Naive B cell (primary cell): ENCODE results near the gene KLK12. TPM values are rescaled to one million over a fixed set of nuclear protein-coding genes. Genes with fewer than 3 reads are reported as not detected.

ENCODE experiments used
- ATAC-seq, 2 donors: fragments of 150-1000 bp; cut with Tn5 transposase; 2 replicates each; pipeline ENCODE4 v1.10.0; 2021; ENCODE audit warnings: low read depth in 2 of 2, mild to moderate bottlenecking in 2 of 2, moderate library complexity in 2 of 2
- DNase-seq: peaks from one replicate; pipeline ENCODE4 v3.0.0; 2022
- H3K27ac Mint-ChIP-seq, 6 donors: one replicate each; pipeline ENCODE4 v1.8.0; 2020 to 2022; ENCODE audit warnings: mild to moderate bottlenecking in 6 of 6, mixed read lengths in 6 of 6, moderate library complexity in 5 of 6, inconsistent platforms in 2 of 6
- H3K27me3 Mint-ChIP-seq, 3 donors: one replicate each; pipeline ENCODE4 v1.8.0; 2021 to 2022; ENCODE audit warnings: mixed read lengths in 3 of 3, mild to moderate bottlenecking in 1 of 3
- H3K36me3 Mint-ChIP-seq, 2 donors: one replicate each; pipeline ENCODE4 v1.8.0; 2020 to 2022; ENCODE audit warnings: mixed read lengths in 2 of 2, inconsistent platforms in 1 of 2, mild to moderate bottlenecking in 1 of 2
- H3K4me1 Mint-ChIP-seq, 3 donors: one replicate each; pipeline ENCODE4 v1.8.0; 2020 to 2022; ENCODE audit warnings: mixed read lengths in 3 of 3, inconsistent platforms in 1 of 3, mild to moderate bottlenecking in 1 of 3, moderate library complexity in 1 of 3
- H3K4me3 Mint-ChIP-seq, 8 donors: one replicate each; pipeline ENCODE4 v1.8.0; 2020 to 2022; ENCODE audit warnings: mild to moderate bottlenecking in 8 of 8, mixed read lengths in 8 of 8, moderate library complexity in 8 of 8, inconsistent platforms in 2 of 8
- H3K9me3 Mint-ChIP-seq, 7 donors: one replicate each; pipeline ENCODE4 v1.8.0; 2020 to 2022; ENCODE audit warnings: mixed read lengths in 7 of 7, mild to moderate bottlenecking in 5 of 7, inconsistent platforms in 2 of 7, moderate library complexity in 1 of 7
- polyA plus RNA-seq, 6 donors: library from polyadenylated mRNA; unstranded; fragments of 300-500 nt; fragmentation: Illumina TruSeq; gene quantifications; one replicate each; pipeline ENCODE4 v1.2.3, GENCODE V29; 2021; ENCODE audit warnings: low read depth in 6 of 6

The KLK12 gene
- polyA plus RNA-seq, 6 donors from 2014 or later = not detected

- H3K27ac Mint-ChIP-seq = no peak overlapping the region
- H3K36me3 Mint-ChIP-seq = peaks cover 0 to 19% of the 10 kb centered on the region in 2 donors
- H3K4me3 Mint-ChIP-seq = no peak overlapping the region
- H3K27me3 Mint-ChIP-seq = peaks cover 39 to 86% (median 70%) of the 10 kb centered on the region in 3 donors
- ATAC-seq (no peak), DNase-seq (no peak)
- peaks cover 0 to 8% (median 2%) of the 10 kb centered on the region in 7 donors for H3K9me3 Mint-ChIP-seq
- peaks cover 19 to 26% (median 20%) of the 10 kb centered on the region in 3 donors for H3K4me1 Mint-ChIP-seq
Measured at GRCh38 chr19:51020988-51021651, 13.7 kb downstream of the KLK12 start.

- ATAC-seq (no peak), DNase-seq (no peak)
- Mint-ChIP-seq H3K9me3 (peaks cover 0 to 12% (median 3%) of the 10 kb centered on the region in 7 donors), H3K27ac (no peak within 1 kb of the TSS), H3K4me1 (peaks cover 20 to 29% (median 26%) of the 10 kb centered on the region in 3 donors), H3K36me3 (peaks cover 0 to 31% of the 10 kb centered on the region in 2 donors), H3K4me3 (peak within 1 kb of the TSS in 5 of 8 donors; percentile 45 to 87 (median 62)), H3K27me3 (peaks cover 38 to 86% (median 74%) of the 10 kb centered on the region in 3 donors)
Measured at GRCh38 chr19:51019544-51019925, 15.3 kb downstream of the KLK12 start, which contains the start of gene KLK10. Gene KLK10, minus strand, starts transcription at chr19:51019709. Its CDS starts 579 bp downstream, at chr19:51019130.

DNA sequence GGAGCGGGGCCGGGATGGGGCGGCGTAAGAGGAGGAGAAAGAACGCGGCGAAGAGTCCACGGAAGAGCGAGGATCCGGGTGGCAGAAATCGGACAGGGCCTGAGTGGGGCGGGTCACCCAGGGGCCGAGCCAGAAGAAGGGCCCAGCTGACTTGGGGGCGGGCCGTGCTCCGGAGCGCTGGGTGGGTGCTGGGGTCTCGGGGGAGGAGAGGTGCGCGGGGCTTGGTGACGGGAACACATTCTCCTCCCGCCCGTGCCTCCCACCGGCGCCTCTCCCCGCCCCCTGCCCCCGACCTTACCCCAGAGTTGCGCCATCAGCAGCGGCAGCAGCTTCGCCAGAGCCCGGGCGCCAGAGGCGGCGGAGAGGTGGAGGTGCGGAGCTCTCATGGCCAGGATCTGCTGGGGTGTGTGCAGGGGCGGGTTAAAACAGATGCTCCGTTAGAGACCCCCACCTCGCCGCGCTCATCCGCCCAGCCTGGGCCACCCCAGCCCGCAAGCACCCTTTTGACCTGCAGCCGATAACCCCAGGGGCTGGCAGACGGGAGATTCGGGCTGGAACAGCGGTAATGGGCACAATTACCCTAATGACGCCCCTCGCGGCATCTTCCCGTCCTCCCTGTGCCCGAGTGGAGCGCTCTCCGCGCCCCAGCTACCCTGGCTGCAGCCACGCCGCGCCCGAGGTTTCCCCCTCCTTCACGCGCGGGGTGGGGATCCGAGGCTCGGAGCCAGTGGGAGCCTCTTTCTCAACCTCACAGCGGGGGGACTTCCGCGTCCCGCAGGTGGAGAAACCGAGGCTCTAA lies 15.9 kb downstream of the KLK12 start:
- H3K27ac Mint-ChIP-seq = no peak overlapping the region
- ATAC-seq (no peak), DNase-seq (no peak)

DNA sequence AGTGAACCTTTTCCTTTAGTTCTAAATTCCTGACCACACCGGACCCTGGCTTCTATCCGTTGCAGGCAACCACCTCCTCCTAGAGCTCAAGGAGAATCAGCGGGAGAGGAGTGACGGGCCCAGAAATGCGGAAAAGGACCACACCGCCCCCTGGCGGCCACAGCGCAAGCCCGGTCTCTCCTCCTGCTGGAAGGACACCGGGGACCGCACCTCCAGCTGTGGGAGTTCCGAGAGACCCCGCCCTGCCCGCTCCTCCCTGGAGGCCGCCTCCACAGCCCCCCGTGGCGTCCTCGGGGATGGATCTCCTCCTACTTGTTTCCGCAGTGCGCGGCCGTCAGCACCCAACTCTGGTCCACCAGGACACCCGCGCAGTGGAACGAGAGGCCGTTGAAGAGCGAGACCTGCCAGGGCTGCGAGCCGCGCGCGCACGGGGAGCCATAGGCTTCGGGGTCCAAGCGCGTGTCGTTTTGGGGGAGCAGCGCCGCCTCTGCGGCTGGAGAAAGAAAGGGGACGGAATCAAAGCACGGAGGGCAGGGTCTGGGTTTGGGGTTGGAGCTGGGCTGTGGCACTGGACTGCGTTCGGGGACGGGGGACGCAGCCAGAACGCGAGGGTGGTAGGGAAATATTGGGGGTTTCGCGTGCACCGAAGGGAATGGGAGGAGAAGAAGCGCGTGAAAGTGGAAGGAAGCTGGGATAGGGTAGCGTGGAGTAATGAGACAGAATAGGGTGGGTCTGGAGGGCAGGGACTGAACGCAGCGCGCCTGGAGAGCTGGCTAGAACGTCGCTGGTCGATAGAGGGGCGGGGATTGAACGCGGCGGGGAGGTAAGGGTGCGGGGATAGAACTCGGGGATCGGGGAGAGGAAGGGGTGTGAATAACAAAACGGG lies 17.8 kb downstream of the KLK12 start:
- peak overlapping the region in 1 of 6 donors; percentile 22 for H3K27ac Mint-ChIP-seq
- ATAC-seq = no peak
- H3K27me3 Mint-ChIP-seq = peaks cover 53 to 87% (median 67%) of the 10 kb centered on the region in 3 donors
- H3K9me3 Mint-ChIP-seq = peaks cover 0 to 11% (median 4%) of the 10 kb centered on the region in 7 donors
- H3K36me3 Mint-ChIP-seq = peaks cover 0 to 35% of the 10 kb centered on the region in 2 donors
- peaks cover 20 to 32% (median 26%) of the 10 kb centered on the region in 3 donors for H3K4me1 Mint-ChIP-seq
- no peak for DNase-seq
- peak overlapping the region in 5 of 8 donors; percentile 22 to 84 (median 53) for H3K4me3 Mint-ChIP-seq

More for the DNA sequence above, 15.9 kb downstream of the KLK12 start:
- peaks cover 44 to 87% (median 74%) of the 10 kb centered on the region in 3 donors for H3K27me3 Mint-ChIP-seq
- peaks cover 20 to 32% (median 26%) of the 10 kb centered on the region in 3 donors for H3K4me1 Mint-ChIP-seq
- peaks cover 0 to 35% of the 10 kb centered on the region in 2 donors for H3K36me3 Mint-ChIP-seq
- peak overlapping the region in 5 of 8 donors; percentile 45 to 87 (median 62) for H3K4me3 Mint-ChIP-seq
- peaks cover 0 to 12% (median 3%) of the 10 kb centered on the region in 7 donors for H3K9me3 Mint-ChIP-seq

- peaks cover 20 to 32% (median 26%) of the 10 kb centered on the region in 3 donors for H3K4me1 Mint-ChIP-seq
- H3K9me3 Mint-ChIP-seq = peaks cover 0 to 11% (median 4%) of the 10 kb centered on the region in 7 donors
- ATAC-seq (no peak), DNase-seq (no peak)
- H3K27ac Mint-ChIP-seq = no peak overlapping the region
- H3K4me3 Mint-ChIP-seq = peak overlapping the region in 2 of 8 donors; percentile 19 to 56
- peaks cover 48 to 87% (median 71%) of the 10 kb centered on the region in 3 donors for H3K27me3 Mint-ChIP-seq
- peaks cover 0 to 35% of the 10 kb centered on the region in 2 donors for H3K36me3 Mint-ChIP-seq
Measured at GRCh38 chr19:51015691-51016267, 19.0 kb downstream of the KLK12 start.

DNA sequence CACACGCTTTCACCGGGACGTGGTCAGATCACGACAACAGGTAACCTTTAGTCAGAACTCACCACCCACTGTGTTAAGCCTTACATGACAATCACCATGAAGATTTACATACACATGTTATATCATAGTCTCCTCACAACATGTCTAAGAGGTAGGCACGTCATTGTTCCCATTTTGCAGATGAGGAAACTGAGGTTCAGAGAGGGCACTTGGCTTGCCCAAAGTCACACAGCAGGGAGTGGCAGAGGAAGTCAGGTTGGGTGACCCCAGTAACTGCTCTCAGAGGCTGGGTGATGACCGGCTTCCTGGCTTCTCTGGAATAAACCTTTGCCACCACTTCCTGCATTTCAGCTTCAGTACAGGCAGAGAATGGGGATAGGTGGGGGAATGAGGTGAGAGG lies 20.6 kb downstream of the KLK12 start:
- H3K27me3 Mint-ChIP-seq = peaks cover 43 to 88% (median 76%) of the 10 kb centered on the region in 3 donors
- H3K27ac Mint-ChIP-seq = no peak overlapping the region
- H3K4me3 Mint-ChIP-seq = no peak overlapping the region

DNA sequence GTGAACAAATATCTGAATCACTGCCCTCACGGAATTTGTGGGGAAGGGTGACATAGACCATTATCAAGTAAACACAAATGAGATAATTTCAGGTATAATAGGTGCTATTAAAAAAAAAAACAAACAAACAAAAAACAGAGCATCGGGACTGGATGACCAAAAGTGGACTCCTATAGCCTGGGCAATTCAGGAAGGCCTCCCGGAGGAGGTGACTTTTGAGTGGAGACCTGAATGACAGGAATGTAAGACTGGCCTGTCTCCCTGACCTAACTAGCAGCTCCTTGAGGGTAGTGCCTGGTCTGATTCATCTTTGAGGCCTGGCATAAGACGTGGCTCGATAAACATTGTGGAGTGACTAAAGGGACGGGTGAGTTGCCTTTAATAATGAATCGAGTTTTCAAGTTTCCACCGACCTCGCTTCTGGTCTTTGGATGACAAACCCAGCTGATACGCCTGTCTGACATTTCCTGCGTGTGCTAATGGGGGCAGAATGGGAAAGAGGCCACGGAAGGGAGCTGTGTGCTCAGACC lies 22.1 kb downstream of the KLK12 start:
- Mint-ChIP-seq H3K36me3 (peaks cover 0 to 19% of the 10 kb centered on the region in 2 donors), H3K27ac (no peak overlapping the region), H3K4me3 (no peak overlapping the region), H3K9me3 (peaks cover 0 to 6% (median 3%) of the 10 kb centered on the region in 7 donors), H3K27me3 (peaks cover 38 to 79% (median 70%) of the 10 kb centered on the region in 3 donors), H3K4me1 (peaks cover 8 to 19% (median 11%) of the 10 kb centered on the region in 3 donors)
- no peak for ATAC-seq
- DNase-seq = no peak

More for the DNA sequence above, 20.6 kb downstream of the KLK12 start:
- peaks cover 16 to 27% (median 21%) of the 10 kb centered on the region in 3 donors for H3K4me1 Mint-ChIP-seq
- H3K36me3 Mint-ChIP-seq = peaks cover 0 to 28% of the 10 kb centered on the region in 2 donors
- ATAC-seq = no peak
- peaks cover 0 to 7% (median 4%) of the 10 kb centered on the region in 7 donors for H3K9me3 Mint-ChIP-seq
- DNase-seq = no peak

DNA sequence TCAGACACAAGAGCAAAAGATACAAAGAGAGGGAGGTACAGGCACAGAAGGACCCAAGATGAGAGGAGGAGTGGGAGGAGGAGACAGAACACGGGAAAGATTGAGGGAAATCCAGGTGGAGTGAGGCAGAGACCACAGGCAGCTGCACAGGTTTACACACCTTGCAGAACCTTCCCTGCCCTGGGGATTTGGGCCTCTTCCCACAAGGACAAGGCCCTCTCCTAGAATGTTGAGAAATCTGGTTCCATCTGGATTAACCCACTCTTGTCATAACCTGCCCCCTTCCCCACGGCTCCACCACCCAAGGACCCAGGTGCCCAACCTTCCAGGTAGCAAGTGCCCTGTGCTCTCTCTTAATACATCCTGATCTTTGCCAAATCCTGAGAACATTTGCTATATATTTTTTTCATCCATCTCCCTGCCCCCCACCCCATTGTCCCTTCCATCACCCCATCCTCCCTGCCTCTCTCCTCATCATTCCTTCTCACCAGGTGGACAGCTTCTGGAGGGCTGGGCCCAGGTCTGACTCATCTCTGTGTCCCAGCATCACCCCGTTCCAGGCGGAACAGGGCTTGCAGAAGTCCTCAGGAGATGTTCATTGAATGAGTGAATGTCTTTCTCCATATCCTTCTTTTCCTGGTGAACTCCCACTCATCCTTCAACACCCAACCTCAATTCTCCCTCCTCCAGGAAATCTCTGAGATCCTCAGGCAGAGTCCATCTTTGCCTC lies 24.6 kb downstream of the KLK12 start:
- Mint-ChIP-seq H3K36me3 (peaks cover 0 to 12% of the 10 kb centered on the region in 2 donors), H3K9me3 (peaks cover 0 to 6% (median 2%) of the 10 kb centered on the region in 7 donors), H3K4me1 (peaks cover 0 to 10% (median 0%) of the 10 kb centered on the region in 3 donors), H3K27me3 (peaks cover 32 to 62% (median 54%) of the 10 kb centered on the region in 3 donors), H3K27ac (peak overlapping the region in 1 of 6 donors; percentile 12), H3K4me3 (no peak overlapping the region)
- DNase-seq = no peak
- no peak for ATAC-seq

GRCh38 chr19:51009061-51009891 lies 25.5 kb downstream of the KLK12 start:
- H3K27ac Mint-ChIP-seq = peak overlapping the region in 1 of 6 donors; percentile 12
- ATAC-seq = no peak
- H3K9me3 Mint-ChIP-seq = peaks cover 0 to 4% (median 0%) of the 10 kb centered on the region in 7 donors
- H3K4me1 Mint-ChIP-seq = peaks cover 0 to 1% (median 0%) of the 10 kb centered on the region in 3 donors
- H3K36me3 Mint-ChIP-seq = peaks cover 0 to 2% of the 10 kb centered on the region in 2 donors
- DNase-seq = no peak
- peaks cover 27 to 53% (median 45%) of the 10 kb centered on the region in 3 donors for H3K27me3 Mint-ChIP-seq
- no peak overlapping the region for H3K4me3 Mint-ChIP-seq

- no peaks in the 10 kb centered on the region for H3K4me1 Mint-ChIP-seq
- H3K36me3 Mint-ChIP-seq = no peaks in the 10 kb centered on the region
- H3K9me3 Mint-ChIP-seq = peaks cover 0 to 5% (median 2%) of the 10 kb centered on the region in 7 donors
- ATAC-seq (no peak), DNase-seq (no peak)
- H3K27ac Mint-ChIP-seq = no peak overlapping the region
- no peak overlapping the region for H3K4me3 Mint-ChIP-seq
- peaks cover 14 to 58% (median 38%) of the 10 kb centered on the region in 3 donors for H3K27me3 Mint-ChIP-seq
Measured at GRCh38 chr19:51007488-51007887, 27.3 kb downstream of the KLK12 start.

DNA sequence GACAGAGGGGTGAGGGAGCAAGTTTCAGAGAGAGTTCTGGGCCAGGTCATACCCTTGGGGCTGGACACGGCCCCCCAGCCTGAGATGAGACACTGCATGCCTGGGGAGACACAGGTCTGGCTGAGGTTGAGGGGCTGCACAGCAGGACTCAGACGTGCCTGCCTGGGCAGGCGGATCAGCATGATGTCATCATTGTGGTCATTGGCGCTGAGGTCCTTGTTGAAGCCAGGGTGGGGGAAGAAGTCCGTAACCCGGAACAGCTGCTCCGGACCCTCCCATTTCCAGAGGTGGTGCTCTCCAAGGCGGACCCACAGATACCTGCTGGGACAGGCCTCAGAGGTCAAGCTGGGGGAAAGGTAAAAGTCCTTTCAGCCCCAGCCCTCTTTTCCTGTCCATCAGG lies 28.4 kb downstream of the KLK12 start:
- H3K9me3 Mint-ChIP-seq = peaks cover 0 to 6% (median 2%) of the 10 kb centered on the region in 7 donors
- DNase-seq (no peak), ATAC-seq (no peak)
- H3K27me3 Mint-ChIP-seq = peaks cover 14 to 69% (median 47%) of the 10 kb centered on the region in 3 donors
- H3K36me3 Mint-ChIP-seq = no peaks in the 10 kb centered on the region
- no peak overlapping the region for H3K27ac Mint-ChIP-seq
- no peak overlapping the region for H3K4me3 Mint-ChIP-seq
- peaks cover 0 to 3% (median 0%) of the 10 kb centered on the region in 3 donors for H3K4me1 Mint-ChIP-seq
